Loucy (cell line): ENCODE measurements around the gene COL9A2.

Experiments
- H2AFZ ChIP-seq: fragments of 200-600 bp; sonication (generic); 2 replicates; pipeline ENCODE4 v1.6.0; 2016; ENCODE audit warnings: antibody characterized with exemption, mild to moderate bottlenecking, low read length, moderate library complexity
- H3F3A ChIP-seq: fragments of 200-600 bp; 2 replicates; pipeline ENCODE4 v1.6.0; 2016; ENCODE audit warnings: antibody characterized with exemption, low read depth, mild to moderate bottlenecking
- H3K27me3 ChIP-seq: fragments of 200-600 bp; sonication (generic); 2 replicates; pipeline ENCODE4 v1.6.1; 2014; ENCODE audit warnings: low read length, mild to moderate bottlenecking; ENCODE audit not compliant: insufficient read depth, poor library complexity, severe bottlenecking
- H3K36me3 ChIP-seq: fragments of 200-600 bp; sonication (generic); 2 replicates; pipeline ENCODE4 v1.6.1; 2016; ENCODE audit warnings: low read length; ENCODE audit not compliant: insufficient read depth
- H3K4me1 ChIP-seq: fragments of 200-600 bp; sonication (generic); 2 replicates; pipeline ENCODE4 v1.5.1; 2014; ENCODE audit warnings: low read length, mild to moderate bottlenecking; ENCODE audit not compliant: insufficient read depth, poor library complexity, severe bottlenecking
- H3K4me2 ChIP-seq: fragments of 200-600 bp; sonication (generic); 2 replicates; pipeline ENCODE4 v1.6.0; 2014; ENCODE audit warnings: antibody characterized with exemption, low read length, low read depth, mild to moderate bottlenecking; ENCODE audit not compliant: poor library complexity, severe bottlenecking
- H3K4me3 ChIP-seq: fragments of 200-600 bp; sonication (generic); 2 replicates; pipeline ENCODE4 v1.5.1; 2014; ENCODE audit warnings: low read length, mild to moderate bottlenecking, mixed read lengths; ENCODE audit not compliant: poor library complexity, severe bottlenecking
- H3K79me2 ChIP-seq: fragments of 200-600 bp; sonication (generic); 2 replicates; pipeline ENCODE4 v1.6.1; 2014; ENCODE audit warnings: low read length; ENCODE audit not compliant: insufficient read depth
- H3K9ac ChIP-seq: fragments of 200-600 bp; sonication (generic); 2 replicates; pipeline ENCODE4 v1.6.0; 2014; ENCODE audit warnings: mild to moderate bottlenecking, low read depth, low read length, moderate library complexity; ENCODE audit not compliant: poor library complexity, severe bottlenecking
- H3K9me2 ChIP-seq: fragments of 200-600 bp; sonication (generic); replicated peaks from 2 replicates; pipeline ENCODE4 v1.6.1; 2016; ENCODE audit warnings: low read depth, low read length, mixed read lengths
- H3K9me3 ChIP-seq: fragments of 200-600 bp; sonication (generic); 2 replicates; pipeline ENCODE4 v1.6.1; 2014; ENCODE audit warnings: mild to moderate bottlenecking, antibody characterized with exemption, low read length, low read depth; ENCODE audit not compliant: insufficient read depth
- H4K20me1 ChIP-seq: fragments of 200-600 bp; sonication (generic); 2 replicates; pipeline ENCODE4 v1.6.0; 2014; ENCODE audit warnings: antibody characterized with exemption, low read length, mild to moderate bottlenecking; ENCODE audit not compliant: insufficient read depth, poor library complexity, severe bottlenecking
- CTCF ChIP-seq: fragments of 200-600 bp; sonication (generic); conservative IDR thresholded peaks from 2 replicates; pipeline ENCODE4 v1.5.1; 2014; ENCODE audit warnings: mild to moderate bottlenecking, antibody characterized with exemption, low read length
- EZH2phosphoT487 ChIP-seq: fragments of 200-600 bp; IDR thresholded peaks from 2 replicates; pipeline ENCODE4 v1.6.1; 2018; ENCODE audit warnings: antibody characterized with exemption, mild to moderate bottlenecking, moderate library complexity, borderline replicate concordance

The COL9A2 gene

GRCh38 chr1:40256401-40257084 lies 60.5 kb downstream of the COL9A2 start:
- peaks cover 27% of the 10 kb centered on the region for H3K4me1 ChIP-seq
- H3K9me3 ChIP-seq, result no peaks in the 10 kb centered on the region
- no peak for TF ChIP-seq CTCF
- no peak for TF ChIP-seq EZH2phosphoT487
- H2AFZ ChIP-seq, result no peak overlapping the region
- peaks cover 3% of the 10 kb centered on the region for H4K20me1 ChIP-seq
- no peaks in the 10 kb centered on the region for H3K9me2 ChIP-seq
- H3K4me3 ChIP-seq, result peak overlapping the region; percentile 88
- H3K27me3 ChIP-seq, result no peaks in the 10 kb centered on the region
- peaks cover 56% of the 10 kb centered on the region for H3K79me2 ChIP-seq
- no peaks in the 10 kb centered on the region for H3F3A ChIP-seq
- H3K9ac ChIP-seq, result peak overlapping the region; percentile 93
- H3K4me2 ChIP-seq, result peak overlapping the region; percentile 84
- H3K36me3 ChIP-seq, result no peaks in the 10 kb centered on the region; the same call in 1 of the 2 replicates

- peaks cover 22% of the 10 kb centered on the region for H3K4me1 ChIP-seq
- no peaks in the 10 kb centered on the region for H3K36me3 ChIP-seq
- no peak overlapping the region for H3K4me3 ChIP-seq
- H3K9me2 ChIP-seq, result no peaks in the 10 kb centered on the region
- peaks cover 43% of the 10 kb centered on the region for H3K79me2 ChIP-seq
- no peaks in the 10 kb centered on the region for H3K27me3 ChIP-seq
- H3K9me3 ChIP-seq, result no peaks in the 10 kb centered on the region
- TF ChIP-seq EZH2phosphoT487, result no peak
- no peak for TF ChIP-seq CTCF
- H3F3A ChIP-seq, result no peaks in the 10 kb centered on the region
- H2AFZ ChIP-seq, result no peak overlapping the region
- H4K20me1 ChIP-seq, result no peaks in the 10 kb centered on the region
- peak overlapping the region; percentile 84 for H3K4me2 ChIP-seq
- no peak overlapping the region for H3K9ac ChIP-seq
These were observed 61.9 kb downstream of the COL9A2 start for GRCh38 chr1:40255231-40255630.

GRCh38 chr1:40252601-40253000 lies 64.5 kb downstream of the COL9A2 start:
- peaks cover 24% of the 10 kb centered on the region for H3K79me2 ChIP-seq
- no peak overlapping the region for H3K4me2 ChIP-seq
- no peaks in the 10 kb centered on the region for H3K27me3 ChIP-seq
- no peak overlapping the region for H2AFZ ChIP-seq
- H3K36me3 ChIP-seq, result no peaks in the 10 kb centered on the region
- H3K9me2 ChIP-seq, result no peaks in the 10 kb centered on the region
- H3K4me1 ChIP-seq, result peaks cover 21% of the 10 kb centered on the region
- TF ChIP-seq EZH2phosphoT487, result no peak
- TF ChIP-seq CTCF, result no peak
- H4K20me1 ChIP-seq, result no peaks in the 10 kb centered on the region
- no peak overlapping the region for H3K4me3 ChIP-seq
- no peak overlapping the region for H3K9ac ChIP-seq
- no peaks in the 10 kb centered on the region for H3F3A ChIP-seq
- H3K9me3 ChIP-seq, result no peaks in the 10 kb centered on the region
